ENCODE results near the gene TRIM63. TPM values are rescaled to one million over a fixed set of nuclear protein-coding genes. Genes with fewer than 3 reads are reported as not detected.

TRIM63 gene
- total and polyA plus RNA-seq, 7 donors = 74.2 to 2,937 (median 541) TPM

- Histone ChIP-seq H3K36me3 (ENCODE audit: insufficient read depth in 1 of 2, low read depth in 1 of 2) (peaks cover 8 to 95% of the 10 kb centered on the region in 2 donors), H3K9me3 (no peaks in the 10 kb centered on the region), H3K4me3 (peak overlapping the region; percentile 72), H3K27me3 (ENCODE audit: insufficient read depth in 3 of 3, low read length in 2 of 3) (no peaks in the 10 kb centered on the region), H3K27ac (peak overlapping the region; percentile 88), H3K4me1 (peaks cover 56% of the 10 kb centered on the region)
- DNase-seq = peak in 1 of 2 donors; percentile 67
- WGBS, 3 donors = 48 to 65% (median 55%) methylated on average over 7 of the region's 7 CpGs
- ATAC-seq = peak in 1 of 4 donors; percentile 0
- TF ChIP-seq, protein P1, sequence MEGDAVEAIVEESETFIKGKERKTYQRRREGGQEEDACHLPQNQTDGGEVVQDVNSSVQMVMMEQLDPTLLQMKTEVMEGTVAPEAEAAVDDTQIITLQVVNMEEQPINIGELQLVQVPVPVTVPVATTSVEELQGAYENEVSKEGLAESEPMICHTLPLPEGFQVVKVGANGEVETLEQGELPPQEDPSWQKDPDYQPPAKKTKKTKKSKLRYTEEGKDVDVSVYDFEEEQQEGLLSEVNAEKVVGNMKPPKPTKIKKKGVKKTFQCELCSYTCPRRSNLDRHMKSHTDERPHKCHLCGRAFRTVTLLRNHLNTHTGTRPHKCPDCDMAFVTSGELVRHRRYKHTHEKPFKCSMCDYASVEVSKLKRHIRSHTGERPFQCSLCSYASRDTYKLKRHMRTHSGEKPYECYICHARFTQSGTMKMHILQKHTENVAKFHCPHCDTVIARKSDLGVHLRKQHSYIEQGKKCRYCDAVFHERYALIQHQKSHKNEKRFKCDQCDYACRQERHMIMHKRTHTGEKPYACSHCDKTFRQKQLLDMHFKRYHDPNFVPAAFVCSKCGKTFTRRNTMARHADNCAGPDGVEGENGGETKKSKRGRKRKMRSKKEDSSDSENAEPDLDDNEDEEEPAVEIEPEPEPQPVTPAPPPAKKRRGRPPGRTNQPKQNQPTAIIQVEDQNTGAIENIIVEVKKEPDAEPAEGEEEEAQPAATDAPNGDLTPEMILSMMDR (IDR thresholded peaks at IDR 0.05) = no peak
- intact Hi-C loops (cut with DNase I) = no loop called here
Measured at GRCh38 chr1:26059906-26060305, 7.5 kb downstream of the TRIM63 start.

DNA sequence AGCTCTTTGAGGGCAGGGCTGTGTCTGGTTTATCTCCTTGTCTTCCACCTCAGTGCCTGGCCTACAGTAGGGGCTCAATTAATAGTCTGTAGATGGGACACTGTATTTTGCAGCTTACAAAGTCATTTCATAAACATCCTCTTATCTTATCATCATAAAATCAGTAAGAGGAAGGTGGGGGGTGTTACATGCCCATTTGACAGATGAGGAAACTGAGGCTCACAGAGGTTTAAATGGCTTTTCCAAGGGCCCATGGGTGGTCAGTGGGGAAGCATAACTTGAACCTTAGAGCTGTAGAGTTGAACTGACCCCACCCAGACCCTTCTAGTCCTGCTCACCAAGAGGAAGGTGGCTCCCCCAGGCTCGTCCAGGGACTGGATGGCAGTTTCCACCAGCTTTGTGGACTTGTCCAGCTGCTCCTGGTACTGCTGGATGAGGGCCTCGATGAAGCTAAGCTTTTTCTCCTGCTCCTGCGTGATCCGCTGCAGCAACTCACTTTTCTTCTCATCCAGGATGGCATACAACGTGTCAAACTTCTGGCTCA is 9.3 kb downstream of the TRIM63 start:
- H3K4me1 ChIP-seq = peaks cover 58% of the 10 kb centered on the region

DNA sequence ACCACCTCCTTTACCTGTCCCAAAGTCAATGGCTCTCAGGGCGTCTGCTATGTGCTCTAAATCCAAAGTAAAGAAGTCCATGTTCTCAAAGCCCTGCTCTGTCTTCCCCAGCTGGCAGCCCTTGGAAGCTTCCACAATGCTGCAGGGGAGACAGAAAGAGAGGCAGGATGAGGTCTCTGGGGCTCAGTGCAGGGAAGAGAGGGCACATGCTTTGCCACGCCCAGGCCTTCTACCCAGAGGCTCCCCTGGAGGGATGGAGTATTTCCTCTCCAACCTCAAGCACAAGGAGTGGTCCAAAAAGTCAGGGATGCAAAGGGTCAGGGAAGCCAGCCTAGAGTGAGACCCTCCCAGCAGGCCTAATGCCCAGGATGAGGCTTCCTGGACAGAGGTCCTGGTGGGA is 10.2 kb downstream of the TRIM63 start:
- Histone ChIP-seq H3K9me3 (no peaks in the 10 kb centered on the region), H3K36me3 (ENCODE audit: insufficient read depth in 1 of 2, low read depth in 1 of 2) (peaks cover 14 to 98% of the 10 kb centered on the region in 2 donors), H3K27ac (peak overlapping the region; percentile 88), H3K4me1 (peaks cover 55% of the 10 kb centered on the region), H3K4me3 (no peak overlapping the region), H3K27me3 (ENCODE audit: insufficient read depth in 3 of 3, low read length in 2 of 3) (no peaks in the 10 kb centered on the region)
- DNase-seq = peak in 1 of 2 donors; percentile 60
- TF ChIP-seq, protein P1 (IDR thresholded peaks at IDR 0.05) = no peak
- ATAC-seq = no peak
- intact Hi-C loops (cut with DNase I) = no loop called here
- WGBS, 3 donors = 63 to 86% (median 76%) methylated on average over 2 of the region's 2 CpGs

More for the DNA sequence above, 9.3 kb downstream of the TRIM63 start:
- no peak for ATAC-seq
- DNase-seq = peak in 1 of 2 donors; percentile 59
- WGBS, 3 donors = 71 to 75% (median 74%) methylated on average over 5 of the region's 5 CpGs
- intact Hi-C loops (cut with DNase I) = no loop called here
- Histone ChIP-seq H3K27me3 (ENCODE audit: insufficient read depth in 3 of 3, low read length in 2 of 3) (no peaks in the 10 kb centered on the region), H3K9me3 (no peaks in the 10 kb centered on the region), H3K4me3 (no peak overlapping the region), H3K27ac (peak overlapping the region; percentile 88), H3K36me3 (ENCODE audit: insufficient read depth in 1 of 2, low read depth in 1 of 2) (peaks cover 11 to 97% of the 10 kb centered on the region in 2 donors)
- TF ChIP-seq, protein P1 (IDR thresholded peaks at IDR 0.05) = no peak

GRCh38 chr1:26055041-26055440 is 12.4 kb downstream of the TRIM63 start:
- Histone ChIP-seq H3K27ac (peak overlapping the region; percentile 88), H3K4me1 (peaks cover 35% of the 10 kb centered on the region), H3K4me3 (no peak overlapping the region), H3K27me3 (ENCODE audit: insufficient read depth in 3 of 3, low read length in 2 of 3) (no peaks in the 10 kb centered on the region), H3K36me3 (ENCODE audit: insufficient read depth in 1 of 2, low read depth in 1 of 2) (peaks cover 10 to 93% of the 10 kb centered on the region in 2 donors), H3K9me3 (no peaks in the 10 kb centered on the region)
- 62 to 69% (median 64%) methylated on average over 2 of the region's 2 CpGs for WGBS, 3 donors
- TF ChIP-seq, protein P1 (IDR thresholded peaks at IDR 0.05) = no peak
- peak in 1 of 2 donors; percentile 53 for DNase-seq
- intact Hi-C loops (cut with DNase I) = no loop called here
- ATAC-seq = peak in 2 of 4 donors; percentile 0 to 3

Measured in psoas muscle (tissue), 8 donors.